H1 (cell line): ENCODE data around the gene NETO1. TPM values are rescaled to one million over a fixed set of nuclear protein-coding genes. Genes with fewer than 3 reads are reported as not detected.
A peak's percentile ranks its signal among the peaks of the same experiment; 100 is the strongest.

Experiments used
- CTCF ChIA-PET: fragments of 300-600 bp; sonication (Branson Sonifier 250); formaldehyde crosslinking; loops from one replicate; lab custom pipeline; 2021; ENCODE audit not compliant: partially characterized antibody; lab: Charles Lee
- POLR2A ChIA-PET: fragments of 300-600 bp; sonication (Branson Sonifier 250); formaldehyde crosslinking; loops from one replicate; lab custom pipeline; 2021; ENCODE audit warnings: inconsistent platforms; ENCODE audit not compliant: partially characterized antibody; lab: Charles Lee
- DNase-seq, 2 experiments: peaks; one replicate each; pipeline versions ENCODE4 v3.0.0 to v3.0.0-alpha.2; 2010 to 2022; ENCODE audit warnings: low spot score in 2 of 2, low read depth in 1 of 2, mixed read lengths in 1 of 2
- FAIRE-seq: peaks from 2 replicates; lab custom pipeline; 2011; peaks lifted over from hg19 to GRCh38; lab: Jason Lieb, UNC
- H2AFZ ChIP-seq: 2 replicates; pipeline ENCODE4 v1.8.1; 2012; ENCODE audit warnings: low read length, inconsistent platforms
- H2AK5ac ChIP-seq: 2 replicates; pipeline ENCODE4 v1.6.1; 2013; ENCODE audit warnings: low read depth, low read length
- H2BK120ac ChIP-seq: replicated peaks from 2 replicates; pipeline ENCODE3; 2013; ENCODE audit warnings: low read depth, low read length, inconsistent platforms
- H2BK12ac ChIP-seq: 2 replicates; pipeline ENCODE4 v1.6.1; 2013; ENCODE audit warnings: low read depth, low read length
- H2BK15ac ChIP-seq: 2 replicates; pipeline ENCODE4 v1.6.1; 2013; ENCODE audit warnings: low read length
- H2BK20ac ChIP-seq: 2 replicates; pipeline ENCODE4 v1.6.1; 2013; ENCODE audit warnings: low read length
- H2BK5ac ChIP-seq: 2 replicates; pipeline ENCODE4 v1.6.1; 2013; ENCODE audit warnings: low read depth, low read length
- H3K14ac ChIP-seq: 2 replicates; pipeline ENCODE4 v1.6.1; 2013; ENCODE audit warnings: inconsistent platforms; ENCODE audit not compliant: insufficient read length
- H3K18ac ChIP-seq: 2 replicates; pipeline ENCODE4 v1.6.1; 2013; ENCODE audit warnings: low read length; ENCODE audit errors: extremely low read depth
- H3K23ac ChIP-seq: 2 replicates; pipeline ENCODE4 v1.6.1; 2013; ENCODE audit warnings: inconsistent platforms; ENCODE audit not compliant: insufficient read length
- H3K23me2 ChIP-seq: 2 replicates; pipeline ENCODE4 v1.6.1; 2013; ENCODE audit warnings: low read depth, low read length
- H3K27ac ChIP-seq: 2 replicates; pipeline ENCODE4 v1.6.1; 2011; ENCODE audit warnings: low read depth, low read length, inconsistent platforms
- H3K27me3 ChIP-seq, 4 experiments: replicated peaks in 1 of 4; 1 replicate in 1 of 4; 2 replicates in 3 of 4; pipeline versions ENCODE4 v1.6.1 to v1.8.1; 2011 to 2013; ENCODE audit warnings: low read length in 3 of 4, mild to moderate bottlenecking in 3 of 4, inconsistent platforms in 2 of 4, mixed read lengths in 2 of 4, moderate library complexity in 1 of 4; ENCODE audit not compliant: control insufficient read depth in 3 of 4, insufficient read depth in 3 of 4; ENCODE audit errors: extremely low read depth in 1 of 4
- H3K36me3 ChIP-seq, 4 experiments: 2 replicates each; pipeline versions ENCODE4 v1.6.1 to v1.8.1; 2011 to 2013; ENCODE audit warnings: mild to moderate bottlenecking in 4 of 4, low read length in 3 of 4, moderate library complexity in 2 of 4, control low read depth in 1 of 4, inconsistent platforms in 1 of 4; ENCODE audit not compliant: insufficient read depth in 4 of 4, control insufficient read depth in 2 of 4
- H3K4ac ChIP-seq: replicated peaks from 2 replicates; pipeline ENCODE3; 2013; ENCODE audit warnings: low read length, low read depth, mixed read lengths, inconsistent platforms; ENCODE audit not compliant: insufficient read length
- H3K4me1 ChIP-seq, 4 experiments: replicated peaks in 1 of 4; 1 replicate in 1 of 4; 2 replicates in 3 of 4; pipeline versions ENCODE4 v1.6.1 to v1.8.1; 2011 to 2013; ENCODE audit warnings: low read length in 3 of 4, inconsistent platforms in 2 of 4, mixed read lengths in 1 of 4; ENCODE audit not compliant: insufficient read depth in 4 of 4, control insufficient read depth in 3 of 4
- H3K4me2 ChIP-seq, 2 experiments: 2 replicates each; pipeline versions ENCODE4 v1.6.1 to v1.8.1; 2011 to 2013; ENCODE audit warnings: low read depth in 2 of 2, low read length in 2 of 2, control low read depth in 1 of 2, inconsistent platforms in 1 of 2, mild to moderate bottlenecking in 1 of 2; ENCODE audit not compliant: insufficient read depth in 1 of 2
- H3K4me3 ChIP-seq, 4 experiments: fragments of 200-600, 300-600 bp in 1 of 4; sonication (generic), shearing (Covaris generic), sonication (Bioruptor Twin) in 1 of 4; 2 replicates each; pipeline versions ENCODE4 v1.5.1 to v1.8.1; 2011 to 2016; ENCODE audit warnings: low read length in 4 of 4, low read depth in 3 of 4, control low read depth in 2 of 4, inconsistent platforms in 2 of 4, mild to moderate bottlenecking in 2 of 4, mixed read lengths in 1 of 4, moderate library complexity in 1 of 4; ENCODE audit not compliant: insufficient read depth in 2 of 4; ENCODE audit errors: extremely low read depth in 1 of 4
- H3K56ac ChIP-seq: replicated peaks from 2 replicates; pipeline ENCODE3; 2013; ENCODE audit warnings: low read depth, mild to moderate bottlenecking, mixed read lengths, low read length, inconsistent platforms; ENCODE audit not compliant: insufficient read length
- H3K79me1 ChIP-seq: 2 replicates; pipeline ENCODE4 v1.6.1; 2013; ENCODE audit warnings: low read depth, low read length, control low read depth
- H3K79me2 ChIP-seq, 2 experiments: 2 replicates each; pipeline versions ENCODE4 v1.6.1 to v1.8.1; 2012 to 2013; ENCODE audit warnings: low read length in 2 of 2, mild to moderate bottlenecking in 2 of 2, inconsistent platforms in 1 of 2; ENCODE audit not compliant: insufficient read depth in 2 of 2, control insufficient read depth in 1 of 2
- H3K9ac ChIP-seq, 4 experiments: replicated peaks in 1 of 4; 1 replicate in 1 of 4; 2 replicates in 3 of 4; pipeline versions ENCODE4 v1.6.1 to v1.8.1; 2011 to 2013; ENCODE audit warnings: low read depth in 3 of 4, low read length in 3 of 4, control low read depth in 2 of 4, mild to moderate bottlenecking in 2 of 4, moderate library complexity in 2 of 4, inconsistent platforms in 1 of 4; ENCODE audit errors: extremely low read depth in 1 of 4
- H3K9me3 ChIP-seq, 2 experiments: 2 replicates each; pipeline versions ENCODE4 v1.6.1 to v1.8.1; 2012 to 2013; ENCODE audit warnings: mild to moderate bottlenecking in 2 of 2, moderate library complexity in 2 of 2, control low read depth in 1 of 2, inconsistent platforms in 1 of 2, low read depth in 1 of 2, low read length in 1 of 2, mixed read lengths in 1 of 2; ENCODE audit not compliant: insufficient read depth in 2 of 2
- H4K20me1 ChIP-seq, 2 experiments: replicated peaks in 1 of 2; 2 replicates each; pipeline versions ENCODE3 to v1.8.1; 2011 to 2013; ENCODE audit warnings: inconsistent platforms in 2 of 2, low read length in 2 of 2, mild to moderate bottlenecking in 1 of 2; ENCODE audit not compliant: insufficient read depth in 2 of 2, control insufficient read depth in 1 of 2
- H4K5ac ChIP-seq: 2 replicates; pipeline ENCODE4 v1.6.1; 2013; ENCODE audit warnings: low read length, low read depth, mixed read lengths, inconsistent platforms; ENCODE audit not compliant: insufficient read length
- H4K8ac ChIP-seq: 2 replicates; pipeline ENCODE4 v1.8.0; 2013; ENCODE audit warnings: mild to moderate bottlenecking, moderate library complexity, low read length, inconsistent platforms; ENCODE audit not compliant: insufficient read depth; ENCODE audit errors: extremely low read depth
- H4K91ac ChIP-seq: replicated peaks from 2 replicates; pipeline ENCODE3; 2013; ENCODE audit warnings: low read length, mixed read lengths, inconsistent platforms; ENCODE audit not compliant: insufficient read length
- CHD1 ChIP-seq: IDR thresholded peaks from 2 replicates; pipeline ENCODE4 v1.6.1; 2012; ENCODE audit warnings: low read depth, low read length, improper control_type of control experiment
- CREB1 ChIP-seq: IDR thresholded peaks from 2 replicates; pipeline ENCODE4 v1.6.1; 2012; ENCODE audit warnings: inconsistent platforms
- CTBP2 ChIP-seq: IDR thresholded peaks from 2 replicates; pipeline ENCODE4 v1.7.0; 2011; ENCODE audit warnings: borderline replicate concordance, mild to moderate bottlenecking, moderate library complexity, mixed read lengths, low read length; ENCODE audit not compliant: insufficient read depth, insufficient read length
- HDAC2 ChIP-seq, 2 experiments: fragments of 300-600 bp in 1 of 2; sonication (generic) in 1 of 2; IDR thresholded peaks; 2 replicates each; pipeline ENCODE4 v1.6.1; 2011 to 2012; ENCODE audit warnings: low read depth in 2 of 2, low read length in 2 of 2, mild to moderate bottlenecking in 2 of 2, moderate library complexity in 2 of 2, borderline replicate concordance in 1 of 2, inconsistent platforms in 1 of 2
- KDM4A ChIP-seq: IDR thresholded peaks from one replicate; pipeline ENCODE4 v1.7.1; 2012; ENCODE audit warnings: low read depth, mild to moderate bottlenecking, moderate library complexity, low read length, inconsistent platforms; ENCODE audit not compliant: severe bottlenecking
- RAD21 ChIP-seq, 2 experiments: IDR thresholded peaks in 1 of 2; conservative IDR thresholded peaks in 1 of 2; 2 replicates each; pipeline ENCODE4 v1.6.1; 2011; ENCODE audit warnings: low read depth in 2 of 2, low read length in 2 of 2, improper control_type of control experiment in 1 of 2, inconsistent platforms in 1 of 2, mild to moderate bottlenecking in 1 of 2, moderate library complexity in 1 of 2
- SUZ12 ChIP-seq: fragments of 200-600 bp; sonication (generic); IDR thresholded peaks from 2 replicates; pipeline ENCODE4 v1.6.1; 2012; ENCODE audit warnings: mild to moderate bottlenecking, inconsistent platforms, low read length, moderate library complexity, mixed read lengths
- USF2 ChIP-seq: IDR thresholded peaks from 2 replicates; pipeline ENCODE4 v1.6.1; 2011; ENCODE audit warnings: low read length, improper control_type of control experiment
- WGBS, 2 experiments: shearing (Covaris generic) in 1 of 2; methylation state at CpG; one replicate each; pipeline versions ENCODE4 v1.1.6 to v1.1.7; 2013 to 2015; ENCODE audit warnings: low lambda C conversion rate in 2 of 2, mixed read lengths in 2 of 2, inconsistent platforms in 1 of 2, low coverage in 1 of 2, missing lambda C conversion rate in 1 of 2; ENCODE audit not compliant: insufficient replicate concordance in 2 of 2, insufficient coverage in 1 of 2, insufficient read length in 1 of 2; ENCODE audit errors: extremely low coverage in 1 of 2, missing lambda C conversion rate in 1 of 2; 5-methylcytosine and 5-hydroxymethylcytosine counted together
- polyA plus RNA-seq, 7 experiments: library from polyadenylated mRNA; depleted of rRNA in 3 of 7; stranded (reverse) in 5 of 7; unstranded in 2 of 7; fragments of >200 nt in 5 of 7; fragments of 200-250 nt in 2 of 7; gene quantifications; 1 replicate in 5 of 7; 2 replicates in 1 of 7; 4 replicates in 1 of 7; pipeline versions ENCODE4 v1.2.1 to v1.2.3, GENCODE V29; 2011 to 2013; ENCODE audit warnings: missing spikeins in 2 of 7, mixed read lengths in 2 of 7
- total RNA-seq: library from RNA; stranded (reverse); fragmentation: NEBNext Ultra II Directional; extraction: Animal tissue kit (Norgen Biotek cat#: 25700); gene quantifications from 2 replicates; pipeline ENCODE4 v1.2.1, GENCODE V29; 2021

Gene NETO1
- total and polyA plus RNA-seq, 2 of the 8 experiments (the other 6 are each of a cell fraction or from before 2014, with no cell fraction given): 3.0 to 19.3 TPM

- 4% methylated on average over 39 of the region's 57 CpGs; no CpG with 5 or more reads in 1 of the 2 experiments for whole genome bisulfite sequencing, 2 experiments
- no peak overlapping the region for H3K4ac ChIP-seq
- no peak overlapping the region for H3K27ac ChIP-seq
- no peak overlapping the region for H4K91ac ChIP-seq
- no peak overlapping the region for H2BK5ac ChIP-seq
- no peak overlapping the region for H4K5ac ChIP-seq
- peak overlapping the region; percentile 86; the same call in 1 of the 2 replicates for H2AFZ ChIP-seq
- peak overlapping the region; percentile 41; the same call in 1 of the 2 replicates for H3K18ac ChIP-seq
- H2AK5ac ChIP-seq: no peak overlapping the region
- H3K27me3 ChIP-seq: peaks cover 10 to 56% (median 31%) of the 10 kb centered on the region in 4 experiments; a peak in 6 of 7 replicates
- no peak overlapping the region for H2BK12ac ChIP-seq
- H3K9ac ChIP-seq: peak overlapping the region in 1 of 4 experiments; percentile 43; a peak in 3 of 7 replicates
- no peak for FAIRE-seq
- peaks cover 30% of the 10 kb centered on the region; the same call in 1 of the 2 replicates for H3K23me2 ChIP-seq
- H3K9me3 ChIP-seq: no peaks in the 10 kb centered on the region
- peak overlapping the region; percentile 89 to 97 for H3K4me2 ChIP-seq
- H3K14ac ChIP-seq: no peak overlapping the region
- H2BK20ac ChIP-seq: no peak overlapping the region; the same call in 1 of the 2 replicates
- H2BK120ac ChIP-seq: no peak overlapping the region
- peak overlapping the region; percentile 79 to 96 (median 83) for H3K4me3 ChIP-seq
- no peaks in the 10 kb centered on the region for H3K36me3 ChIP-seq
- H3K4me1 ChIP-seq: peaks cover 2 to 12% (median 3%) of the 10 kb centered on the region in 4 experiments; a peak in 6 of 7 replicates
- DNase-seq: no peak
- H3K79me2 ChIP-seq: no peaks in the 10 kb centered on the region
- H2BK15ac ChIP-seq: no peak overlapping the region; the same call in 1 of the 2 replicates
- H4K8ac ChIP-seq: no peak overlapping the region
- H3K23ac ChIP-seq: no peak overlapping the region
- H3K79me1 ChIP-seq: no peaks in the 10 kb centered on the region
- no peaks in the 10 kb centered on the region for H4K20me1 ChIP-seq
- ChIA-PET CTCF (no interaction called here), POLR2A (no interaction called here)
- no peak overlapping the region for H3K56ac ChIP-seq
- TF ChIP-seq KDM4A: peak; percentile 83
- TF ChIP-seq SUZ12: peak; percentile 70
- TF ChIP-seq CREB1: no peak
- TF ChIP-seq CHD1: no peak
- no peak for TF ChIP-seq USF2
- TF ChIP-seq RAD21 (IDR thresholded peaks at IDR 0.05 in 1 of 2, conservative IDR thresholded peaks at IDR 0.05 in 1 of 2; ENCODE audit: low read depth in 2 of 2, low read length in 2 of 2): peak; percentile 26 to 40; a peak in 3 of 4 replicates
- TF ChIP-seq CTBP2: no peak
- no peak for TF ChIP-seq HDAC2 (IDR thresholded peaks at IDR 0.05; ENCODE audit: borderline replicate concordance in 1 of 2, low read depth in 2 of 2, low read length in 2 of 2)
Measured at GRCh38 chr18:72869226-72870185, 1.7 kb upstream of the NETO1 start.
